SK-MEL-5 (cell line): ENCODE measurements around the gene SERPINF2. TPM values are rescaled to one million over a fixed set of nuclear protein-coding genes. Genes with fewer than 3 reads are reported as not detected.
"Not testable (repeated sequence)": the region's sequence is repeated elsewhere in the genome, so short reads cannot be mapped to it uniquely, and the experiment has no call there.

Experiments used
- DNase-seq: peaks from one replicate; pipeline ENCODE4 v3.0.0-alpha.2; 2016; ENCODE audit warnings: low read depth, low spot score
- in situ Hi-C: cut with HindIII; loops from 2 replicates; pipeline ENCODE4 v1.10.0; 2016; ENCODE audit warnings: low sequenced_read_pairs, high pct_unique_total_duplicates, low pct_unique_long_range_greater_than_20kb
- polyA plus RNA-seq, 2 experiments: library from polyadenylated mRNA; depleted of rRNA; stranded (reverse); fragments of >200 nt; gene quantifications; 2 replicates each; pipeline ENCODE4 v1.2.3, GENCODE V29; 2015
- total RNA-seq: library from RNA; depleted of rRNA; stranded (reverse); fragments of >200 nt; shearing (Covaris generic); gene quantifications from 2 replicates; pipeline ENCODE4 v1.2.3, GENCODE V29; 2014; rRNA removed

SERPINF2 gene
- 0.32 and 0.37 TPM in 2 replicates for total RNA-seq
- 0.62 and 0.74 TPM in 2 replicates for polyA plus RNA-seq (2015; cell fraction: cytosol; rRNA removed)
- polyA plus RNA-seq (2015; cell fraction: nucleus; rRNA removed) = 2.2 TPM in 1 of 2 replicates, not detected in the other

- DNase-seq = no peak
- in situ Hi-C loops = no loop called here
These were observed at the start of gene SERPINF2 for GRCh38 chr17:1742371-1743087. Gene SERPINF2 (plus strand): TSS chr17:1742871. CDS start chr17:1744996, 2,125 bp downstream.

GRCh38 chr17:1693339-1693738, 49.3 kb upstream of the SERPINF2 start:
- DNase-seq = no peak
- in situ Hi-C loops = no loop called here

GRCh38 chr17:1695365-1695764, 47.3 kb upstream of the SERPINF2 start:
- in situ Hi-C loops = no loop called here
- DNase-seq = no peak

GRCh38 chr17:1697681-1698080, 45.0 kb upstream of the SERPINF2 start:
- in situ Hi-C loops = no loop called here
- DNase-seq = no peak

DNA sequence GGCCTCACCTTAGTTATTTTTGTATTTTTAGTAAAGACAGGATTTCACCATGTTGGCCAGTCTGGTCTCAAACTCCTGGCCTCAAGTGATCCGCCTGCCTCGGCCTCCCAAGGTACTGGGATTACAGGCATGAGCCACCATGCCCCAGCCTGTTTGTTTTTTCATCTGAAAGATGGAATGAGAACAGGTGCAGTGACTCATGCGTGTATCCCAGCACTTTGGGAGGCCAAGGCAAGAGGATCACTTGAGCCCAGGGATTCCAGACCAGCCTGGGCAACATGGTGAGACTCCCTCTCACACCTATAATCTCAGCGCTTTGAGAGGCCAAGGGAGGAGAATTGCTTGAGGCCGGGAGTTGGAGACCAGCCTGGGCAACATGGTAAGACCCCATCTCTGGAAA, 42.8 kb upstream of the SERPINF2 start:
- DNase-seq, in situ Hi-C loops: not testable (repeated sequence)

GRCh38 chr17:1703063-1703462, 39.6 kb upstream of the SERPINF2 start:
- DNase-seq = no peak
- in situ Hi-C loops = no loop called here

- in situ Hi-C loops = no loop called here
- no peak for DNase-seq
These were observed 37.7 kb upstream of the SERPINF2 start for GRCh38 chr17:1705004-1705403.

- no peak for DNase-seq
- in situ Hi-C loops = no loop called here
These were observed 35.6 kb upstream of the SERPINF2 start for GRCh38 chr17:1707107-1707506.

- DNase-seq, in situ Hi-C loops: not testable (repeated sequence)
These were observed 33.8 kb upstream of the SERPINF2 start for GRCh38 chr17:1708791-1709346.

DNA sequence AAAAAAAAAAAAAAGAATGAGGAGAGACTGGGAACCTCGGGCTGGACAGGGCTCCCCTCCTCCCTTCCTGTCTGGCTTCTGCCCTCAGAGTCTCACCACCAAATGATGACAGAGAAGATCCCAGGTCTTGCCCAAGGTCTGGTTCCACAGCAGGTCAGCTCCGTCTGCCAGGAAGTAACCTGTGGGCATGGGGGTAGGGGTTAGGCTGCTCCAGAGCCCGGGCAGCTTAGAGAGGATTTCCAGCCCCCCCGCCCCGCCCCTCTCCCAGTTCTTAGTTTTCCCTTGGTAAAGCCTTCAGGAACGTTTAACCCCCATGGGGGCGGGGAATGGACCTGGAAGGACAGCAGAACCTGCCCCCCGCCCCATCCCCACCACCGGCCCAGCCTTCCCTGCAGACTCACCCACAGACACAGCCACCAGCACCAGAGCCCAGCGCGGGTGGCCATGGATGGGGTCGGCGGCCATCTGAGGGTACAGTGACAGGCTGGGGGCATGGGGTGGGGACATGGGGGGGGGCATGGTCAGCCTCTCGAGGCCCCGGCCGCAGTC, 33.2 kb upstream of the SERPINF2 start:
- in situ Hi-C loops = no loop called here
- no peak for DNase-seq

GRCh38 chr17:1709971-1710806, 32.5 kb upstream of the SERPINF2 start, which contains the start of gene TLCD2:
Gene TLCD2 (minus strand): TSS chr17:1710377. CDS start chr17:1710242, 135 bp downstream.
- in situ Hi-C loops = loop anchor here (10.0 kb wide), 1 partner anchor 75 kb away; no protein-coding TSS in a partner anchor

DNA sequence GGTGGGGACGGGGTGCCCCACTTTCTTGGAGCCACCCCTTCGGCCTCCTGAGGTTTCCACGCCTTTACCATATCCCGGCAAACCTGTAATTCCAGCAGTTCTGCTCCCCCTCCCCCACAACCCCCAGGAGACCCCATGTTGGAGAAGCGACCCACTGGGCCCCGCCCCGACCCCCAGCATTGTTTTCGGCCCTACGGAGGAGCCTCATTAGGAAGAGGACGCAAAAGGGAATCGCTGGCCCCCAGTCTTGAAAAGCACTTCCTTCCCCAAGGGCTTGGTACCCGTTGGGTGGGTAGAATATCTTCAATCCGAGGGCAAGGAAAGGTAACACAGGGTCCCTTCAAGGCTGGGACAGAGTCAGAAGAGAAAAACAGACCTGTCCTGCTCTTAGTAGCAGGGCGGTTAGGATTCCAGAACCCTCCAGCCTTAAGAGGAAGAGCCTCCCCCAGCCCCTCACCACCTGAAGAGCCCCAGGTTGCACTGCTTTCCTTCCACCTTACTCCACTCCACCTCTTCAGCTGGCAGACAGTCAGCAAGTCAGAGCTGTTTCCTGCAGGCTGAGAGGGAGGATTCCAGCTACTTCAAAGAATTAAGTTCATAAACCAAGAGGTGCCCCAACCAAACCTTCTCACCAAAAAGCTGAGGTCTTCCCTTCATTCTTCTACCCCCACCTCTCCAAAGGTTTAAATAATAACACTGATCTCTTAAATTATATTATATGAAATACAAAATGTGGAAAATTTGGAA, 31.7 kb upstream of the SERPINF2 start:
- no peak for DNase-seq
- in situ Hi-C loops = loop anchor here (10.0 kb wide), 1 partner anchor 74 kb away; no protein-coding TSS in a partner anchor

More at GRCh38 chr17:1709971-1710806, 32.5 kb upstream of the SERPINF2 start, which contains the start of gene TLCD2:
- DNase-seq = peak; percentile 58

GRCh38 chr17:1711804-1712203, 30.9 kb upstream of the SERPINF2 start:
- in situ Hi-C loops = loop anchor here (10.0 kb wide), 1 partner anchor 73 kb away; no protein-coding TSS in a partner anchor
- no peak for DNase-seq

GRCh38 chr17:1712271-1712670, 30.4 kb upstream of the SERPINF2 start:
- in situ Hi-C loops = loop anchor here (10.0 kb wide), 1 partner anchor 73 kb away; no protein-coding TSS in a partner anchor
- DNase-seq = no peak

DNA sequence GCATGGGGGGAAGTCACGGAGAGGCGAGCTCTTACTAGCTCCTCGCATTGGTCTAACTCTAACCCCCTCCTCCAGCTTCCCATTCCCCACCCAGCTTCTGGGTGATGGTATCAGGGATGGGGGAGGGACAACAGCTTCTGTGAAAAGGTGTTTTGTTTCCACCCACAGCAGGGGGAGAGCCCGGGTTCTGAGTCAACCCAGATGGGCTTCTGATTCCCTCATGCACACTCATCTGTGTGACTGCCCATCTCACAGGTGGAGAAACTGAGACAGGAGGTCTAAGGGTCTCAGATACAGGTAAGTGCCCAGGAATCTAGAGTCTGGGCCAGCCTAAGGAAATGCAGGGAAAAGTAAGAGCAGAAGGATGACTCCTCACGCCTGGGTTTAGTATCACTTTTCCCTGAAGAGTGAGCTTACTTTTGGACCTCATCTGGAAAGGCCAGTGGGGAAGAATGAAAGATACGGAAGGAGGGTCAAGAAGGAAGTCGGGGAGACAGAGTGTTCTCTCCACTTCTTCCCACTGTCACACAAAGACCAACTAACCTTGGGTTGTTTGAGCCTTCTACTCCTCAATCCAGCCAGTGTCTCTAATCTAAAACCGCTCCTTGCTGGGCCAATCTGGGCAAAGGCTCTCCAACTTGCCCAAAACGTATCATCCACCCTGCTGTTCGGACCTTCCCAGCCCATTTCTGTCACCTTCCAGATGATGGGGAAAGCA, 29.4 kb upstream of the SERPINF2 start:
- in situ Hi-C loops = loop anchor here (10.0 kb wide), 1 partner anchor 71 kb away; no protein-coding TSS in a partner anchor
- DNase-seq = no peak

GRCh38 chr17:1713878-1714426, 28.7 kb upstream of the SERPINF2 start:
- in situ Hi-C loops = loop anchor here (10.0 kb wide), 1 partner anchor 71 kb away; no protein-coding TSS in a partner anchor
- peak; percentile 78 for DNase-seq
